ENCODE data around the gene CLIP4. TPM values are rescaled to one million over a fixed set of nuclear protein-coding genes. Genes with fewer than 3 reads are reported as not detected.

CLIP4 gene
- total RNA-seq, 1 experiment from 2014 or later: 18.2 TPM

DNA sequence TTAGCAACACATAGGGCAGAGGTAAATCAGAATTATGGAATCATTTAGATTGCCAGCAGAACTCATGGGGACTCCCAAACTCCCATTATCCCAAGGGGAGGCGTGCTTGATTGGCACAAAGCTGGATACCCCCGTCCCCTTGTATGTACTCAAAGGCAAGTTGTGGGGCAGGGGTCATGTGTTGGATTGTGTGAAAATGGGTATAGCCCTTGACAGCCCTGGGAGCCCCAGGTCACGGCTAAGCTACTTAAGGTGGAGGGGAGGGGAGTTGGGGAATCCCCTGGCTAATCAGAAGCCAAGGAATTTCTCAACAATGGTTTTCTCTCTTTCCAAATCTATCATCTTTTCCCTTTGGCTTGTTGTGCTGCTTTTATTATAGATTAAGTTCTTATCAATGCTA, 32.7 kb downstream of the CLIP4 start:
- no TSS peak for BruUV-seq (replicated peaks)
- no peak overlapping the region for H3K27ac ChIP-seq (ENCODE audit: low read depth, low read length, poor library complexity, severe bottlenecking)
- H3K36me3 ChIP-seq (ENCODE audit: insufficient read depth, low read length, poor library complexity, severe bottlenecking): peaks cover 6% of the 10 kb centered on the region
- POLR2A ChIA-PET (ENCODE audit: low non-redundant PET): no interaction called here
- CTCF ChIA-PET: no interaction called here
- no peaks in the 10 kb centered on the region for H3K4me1 ChIP-seq (ENCODE audit: insufficient read depth, low read length, poor library complexity, severe bottlenecking)
- H3K9me3 ChIP-seq (ENCODE audit: low read depth, low read length, poor library complexity, severe bottlenecking): no peaks in the 10 kb centered on the region
- H3K4me3 ChIP-seq (ENCODE audit: low read depth, low read length, poor library complexity, severe bottlenecking): no peak overlapping the region
- intact Hi-C loops (cut with micrococcal nuclease; ENCODE audit: unreplicated experiment): no loop called here
- TF ChIP-seq EZH2 (IDR thresholded peaks at IDR 0.05; ENCODE audit: borderline replicate concordance, low read depth, low read length, poor library complexity, severe bottlenecking): no peak
- TF ChIP-seq, protein P1, sequence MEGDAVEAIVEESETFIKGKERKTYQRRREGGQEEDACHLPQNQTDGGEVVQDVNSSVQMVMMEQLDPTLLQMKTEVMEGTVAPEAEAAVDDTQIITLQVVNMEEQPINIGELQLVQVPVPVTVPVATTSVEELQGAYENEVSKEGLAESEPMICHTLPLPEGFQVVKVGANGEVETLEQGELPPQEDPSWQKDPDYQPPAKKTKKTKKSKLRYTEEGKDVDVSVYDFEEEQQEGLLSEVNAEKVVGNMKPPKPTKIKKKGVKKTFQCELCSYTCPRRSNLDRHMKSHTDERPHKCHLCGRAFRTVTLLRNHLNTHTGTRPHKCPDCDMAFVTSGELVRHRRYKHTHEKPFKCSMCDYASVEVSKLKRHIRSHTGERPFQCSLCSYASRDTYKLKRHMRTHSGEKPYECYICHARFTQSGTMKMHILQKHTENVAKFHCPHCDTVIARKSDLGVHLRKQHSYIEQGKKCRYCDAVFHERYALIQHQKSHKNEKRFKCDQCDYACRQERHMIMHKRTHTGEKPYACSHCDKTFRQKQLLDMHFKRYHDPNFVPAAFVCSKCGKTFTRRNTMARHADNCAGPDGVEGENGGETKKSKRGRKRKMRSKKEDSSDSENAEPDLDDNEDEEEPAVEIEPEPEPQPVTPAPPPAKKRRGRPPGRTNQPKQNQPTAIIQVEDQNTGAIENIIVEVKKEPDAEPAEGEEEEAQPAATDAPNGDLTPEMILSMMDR (conservative IDR thresholded peaks at IDR 0.05; ENCODE audit: low read depth, low read length): no peak
- H3K27me3 ChIP-seq (replicated peaks; ENCODE audit: insufficient read depth, low read depth, low read length, poor library complexity): no peaks in the 10 kb centered on the region
- DNase-seq (ENCODE audit: low spot score): no peak

- no TSS peak for BruUV-seq (replicated peaks)
- DNase-seq (ENCODE audit: low spot score): no peak
- no peak overlapping the region for H3K4me3 ChIP-seq (ENCODE audit: low read depth, low read length, poor library complexity, severe bottlenecking)
- no peaks in the 10 kb centered on the region for H3K9me3 ChIP-seq (ENCODE audit: low read depth, low read length, poor library complexity, severe bottlenecking)
- ChIA-PET CTCF (no interaction called here), POLR2A (ENCODE audit: low non-redundant PET) (no interaction called here)
- TF ChIP-seq, protein P1 (conservative IDR thresholded peaks at IDR 0.05; ENCODE audit: low read depth, low read length): no peak
- TF ChIP-seq EZH2 (IDR thresholded peaks at IDR 0.05; ENCODE audit: borderline replicate concordance, low read depth, low read length, poor library complexity, severe bottlenecking): no peak
- no peaks in the 10 kb centered on the region for H3K27me3 ChIP-seq (replicated peaks; ENCODE audit: insufficient read depth, low read depth, low read length, poor library complexity)
- peaks cover 6% of the 10 kb centered on the region for H3K36me3 ChIP-seq (ENCODE audit: insufficient read depth, low read length, poor library complexity, severe bottlenecking)
- H3K27ac ChIP-seq (ENCODE audit: low read depth, low read length, poor library complexity, severe bottlenecking): no peak overlapping the region
- no peaks in the 10 kb centered on the region for H3K4me1 ChIP-seq (ENCODE audit: insufficient read depth, low read length, poor library complexity, severe bottlenecking)
- intact Hi-C loops (cut with micrococcal nuclease; ENCODE audit: unreplicated experiment): no loop called here
These were observed 39.4 kb downstream of the CLIP4 start for GRCh38 chr2:29154610-29155009.

DNA sequence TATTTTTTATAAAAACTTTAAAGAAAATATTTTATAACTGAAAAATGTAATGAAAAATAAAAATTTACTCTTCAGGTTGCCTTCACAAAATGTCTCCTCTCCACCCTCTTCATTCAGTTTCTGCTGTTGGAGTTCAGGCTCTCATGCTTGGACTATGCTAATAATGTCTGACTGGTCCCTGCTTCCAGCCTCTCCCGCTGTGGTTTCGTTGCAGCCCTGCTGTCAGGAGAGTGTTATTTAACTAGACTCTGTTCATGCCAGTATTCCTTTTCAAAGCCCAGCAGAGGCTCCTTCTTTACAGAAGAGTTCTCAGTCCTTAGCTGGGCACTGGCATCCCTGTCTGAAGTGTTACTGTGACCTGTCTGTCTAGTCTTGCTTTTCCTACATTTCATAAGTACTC, 40.4 kb downstream of the CLIP4 start:
- Histone ChIP-seq H3K27me3 (replicated peaks; ENCODE audit: insufficient read depth, low read depth, low read length, poor library complexity) (no peaks in the 10 kb centered on the region), H3K4me1 (ENCODE audit: insufficient read depth, low read length, poor library complexity, severe bottlenecking) (no peaks in the 10 kb centered on the region), H3K9me3 (ENCODE audit: low read depth, low read length, poor library complexity, severe bottlenecking) (no peaks in the 10 kb centered on the region), H3K4me3 (ENCODE audit: low read depth, low read length, poor library complexity, severe bottlenecking) (no peak overlapping the region), H3K27ac (ENCODE audit: low read depth, low read length, poor library complexity, severe bottlenecking) (no peak overlapping the region), H3K36me3 (ENCODE audit: insufficient read depth, low read length, poor library complexity, severe bottlenecking) (peaks cover 6% of the 10 kb centered on the region)
- ChIA-PET POLR2A (ENCODE audit: low non-redundant PET) (no interaction called here), CTCF (no interaction called here)
- no TSS peak for BruUV-seq (replicated peaks)
- TF ChIP-seq, protein P1 (conservative IDR thresholded peaks at IDR 0.05; ENCODE audit: low read depth, low read length): no peak
- no peak for TF ChIP-seq EZH2 (IDR thresholded peaks at IDR 0.05; ENCODE audit: borderline replicate concordance, low read depth, low read length, poor library complexity, severe bottlenecking)
- intact Hi-C loops (cut with micrococcal nuclease; ENCODE audit: unreplicated experiment): no loop called here
- no peak for DNase-seq (ENCODE audit: low spot score)
